HepG2 (cell line): ENCODE measurements around the gene MAP2K7. TPM values are rescaled to one million over a fixed set of nuclear protein-coding genes. Genes with fewer than 3 reads are reported as not detected.

Source experiments
- ETV6 ChIP-seq: sonication (generic); formaldehyde crosslinking; conservative IDR thresholded peaks from 2 replicates; pipeline ENCODE4 v1.4.0; 2020; ENCODE audit warnings: missing genetic modification reagents
- FOXA1 ChIP-seq, 2 experiments: fragments of 450-650 bp in 1 of 2; sonication (generic) in 1 of 2; formaldehyde crosslinking in 1 of 2; IDR thresholded peaks; 2 replicates each; pipeline versions ENCODE4 v1.4.0 to v1.6.1; 2016 to 2020; ENCODE audit warnings: missing genetic modification reagents in 1 of 2
- HOXD1 ChIP-seq: sonication (generic); formaldehyde crosslinking; IDR thresholded peaks from 2 replicates; pipeline ENCODE4 v1.5.0; 2020; ENCODE audit warnings: missing genetic modification reagents
- IKZF1 ChIP-seq: fragments of 450-650 bp; IDR thresholded peaks from 2 replicates; pipeline ENCODE4 v1.7.1; 2016
- LCORL ChIP-seq, 2 experiments: fragments of 450-650 bp in 1 of 2; sonication (generic) in 1 of 2; formaldehyde crosslinking in 1 of 2; IDR thresholded peaks; 2 replicates each; pipeline versions ENCODE4 v1.5.0 to v1.6.1; 2017 to 2020; ENCODE audit warnings: antibody characterized with exemption in 1 of 2, missing genetic modification reagents in 1 of 2
- MLLT10 ChIP-seq: sonication (generic); formaldehyde crosslinking; IDR thresholded peaks from 2 replicates; pipeline ENCODE4 v1.4.0; 2020; ENCODE audit warnings: missing genetic modification reagents
- MXI1 ChIP-seq: IDR thresholded peaks from 3 replicates; pipeline ENCODE4 v1.6.1; 2012; ENCODE audit warnings: low read depth, low read length, inconsistent platforms, borderline replicate concordance
- NFAT5 ChIP-seq: sonication (generic); formaldehyde crosslinking; IDR thresholded peaks from 2 replicates; pipeline ENCODE4 v1.4.0; 2020; ENCODE audit warnings: missing genetic modification reagents
- RERE ChIP-seq: IDR thresholded peaks from 2 replicates; pipeline ENCODE4 v1.6.1; 2016; ENCODE audit warnings: low read depth, missing genetic modification reagents, missing compliant biosample characterization
- XRCC5 ChIP-seq: fragments of 200-400 bp; formaldehyde crosslinking; optimal IDR thresholded peaks from 2 replicates; pipeline ENCODE3; 2017; ENCODE audit warnings: mild to moderate bottlenecking, low read length
- ZNF276 ChIP-seq: sonication (generic); formaldehyde crosslinking; IDR thresholded peaks from 2 replicates; pipeline ENCODE4 v1.4.0; 2020; ENCODE audit warnings: mild to moderate bottlenecking, low read depth, missing genetic modification reagents
- ZNF776 ChIP-seq: sonication (generic); formaldehyde crosslinking; IDR thresholded peaks from 2 replicates; pipeline ENCODE4 v1.4.0; 2020; ENCODE audit warnings: mild to moderate bottlenecking, missing genetic modification reagents
- polyA plus RNA-seq, 8 experiments: library from polyadenylated mRNA; depleted of rRNA in 3 of 8; stranded (reverse) in 7 of 8; unstranded in 1 of 8; fragments of >200 nt; fragmentation: Illumina TruSeq in 4 of 8; extraction: Trizol in 4 of 8; gene quantifications; 2 replicates each; pipeline versions ENCODE4 v1.2.1 to v1.2.3, GENCODE V29; 2011 to 2016; ENCODE audit warnings: low read depth in 4 of 8, missing spikeins in 1 of 8, mixed read lengths in 1 of 8; ENCODE audit not compliant: insufficient read depth in 1 of 8
- total RNA-seq, 5 experiments: library from RNA; depleted of rRNA; stranded (reverse); fragments of >200 nt; fragmentation: Illumina TruSeq; extraction: Trizol; gene quantifications; 2 replicates each; pipeline ENCODE4 v1.2.3, GENCODE V29; 2016; ENCODE audit warnings: low read depth in 1 of 5

MAP2K7 gene
- total and polyA plus RNA-seq, 2 of the 13 experiments (the other 11 are each of a cell fraction or from before 2014, with no cell fraction given) = 9.0 to 10.8 TPM

- TF ChIP-seq NFAT5 (CRISPR knock-in tag) = 0 out of 2 replicates have a peak, but pooled peaks have one; percentile 71
- TF ChIP-seq IKZF1 = no peak
- peak; percentile 68 for TF ChIP-seq XRCC5
- TF ChIP-seq ZNF776 (CRISPR knock-in tag) = peak; percentile 84
- TF ChIP-seq LCORL (IDR thresholded peaks at IDR 0.05) = no peak
- peak; percentile 47; the same call in 1 of the 2 replicates for TF ChIP-seq LCORL (CRISPR knock-in tag; IDR thresholded peaks at IDR 0.05)
- TF ChIP-seq HOXD1 = peak; percentile 41; the same call in 1 of the 2 replicates
- peak; percentile 69; the same call in 1 of the 2 replicates for TF ChIP-seq ETV6 (CRISPR knock-in tag)
- peak; percentile 61; the same call in 1 of the 3 replicates for TF ChIP-seq MXI1
- TF ChIP-seq ZNF276 (CRISPR knock-in tag) = no peak
- no peak for TF ChIP-seq FOXA1 (IDR thresholded peaks at IDR 0.05)
- TF ChIP-seq FOXA1 (CRISPR knock-in tag; IDR thresholded peaks at IDR 0.05) = peak; percentile 40
- no peak for TF ChIP-seq RERE (CRISPR knock-in tag)
- TF ChIP-seq MLLT10 (CRISPR knock-in tag) = no peak
Observed at GRCh38 chr19:7925171-7925851, 21.6 kb downstream of the MAP2K7 start (continued).
